Calu3 (cell line): Measurements from ENCODE around the gene METTL21C. TPM values are rescaled to one million over a fixed set of nuclear protein-coding genes. Genes with fewer than 3 reads are reported as not detected.

ENCODE experiments used
- BruUV-seq: library from RNA; stranded (reverse); fragments of 400-500 nt; replicated peaks from 2 replicates; lab custom pipeline; 2021; lab: Mats Ljungman, UMichigan
- CTCF ChIA-PET: fragments of 300-600 bp; sonication (Branson Sonifier 250); formaldehyde crosslinking; loops from one replicate; lab custom pipeline; 2022; ENCODE audit warnings: antibody characterized with exemption; lab: Charles Lee
- DNase-seq: peaks from one replicate; pipeline ENCODE4 v3.0.0; 2022
- H3K27ac Mint-ChIP-seq: one replicate; pipeline ENCODE4 v1.8.0; 2022; ENCODE audit warnings: mixed read lengths; ENCODE audit not compliant: unreplicated experiment
- H3K27me3 Mint-ChIP-seq: one replicate; pipeline ENCODE4 v1.8.0; 2022; ENCODE audit warnings: mixed read lengths; ENCODE audit not compliant: unreplicated experiment
- H3K36me3 Mint-ChIP-seq: one replicate; pipeline ENCODE4 v1.8.0; 2022; ENCODE audit warnings: mild to moderate bottlenecking, moderate library complexity, mixed read lengths; ENCODE audit not compliant: insufficient read depth, unreplicated experiment
- H3K4me1 Mint-ChIP-seq: one replicate; pipeline ENCODE4 v1.8.0; 2022; ENCODE audit warnings: mild to moderate bottlenecking, low read depth, mixed read lengths; ENCODE audit not compliant: unreplicated experiment
- H3K4me3 Mint-ChIP-seq: one replicate; pipeline ENCODE4 v1.8.0; 2022; ENCODE audit warnings: mild to moderate bottlenecking, low read depth, moderate library complexity, mixed read lengths; ENCODE audit not compliant: unreplicated experiment
- H3K9me3 Mint-ChIP-seq: one replicate; pipeline ENCODE4 v1.8.0; 2022; ENCODE audit warnings: low read depth, mixed read lengths; ENCODE audit not compliant: unreplicated experiment
- intact Hi-C: fragments of 100-400 bp; cut with micrococcal nuclease; formaldehyde crosslinking; loops from one replicate; pipeline ENCODE4 v1.10.0; 2022; ENCODE audit not compliant: unreplicated experiment
- total RNA-seq: library from RNA; stranded (reverse); gene quantifications from 2 replicates; pipeline ENCODE4 v1.2.3, GENCODE V29; 2022
- TF ChIP-seq, protein P1 (sequence below): fragments of 200-600 bp; IDR thresholded peaks from one replicate; pipeline ENCODE4 v1.8.0; 2022; ENCODE audit warnings: antibody characterized with exemption; ENCODE audit not compliant: unreplicated experiment

The METTL21C gene
- total RNA-seq, 1 experiment from 2014 or later: not detected

- intact Hi-C loops: no loop called here
- DNase-seq: no peak
- Mint-ChIP-seq H3K27me3 (peaks cover 12% of the 10 kb centered on the region), H3K27ac (no peak overlapping the region), H3K9me3 (no peaks in the 10 kb centered on the region), H3K4me3 (no peak overlapping the region), H3K4me1 (no peaks in the 10 kb centered on the region), H3K36me3 (no peaks in the 10 kb centered on the region)
- TF ChIP-seq, protein P1, sequence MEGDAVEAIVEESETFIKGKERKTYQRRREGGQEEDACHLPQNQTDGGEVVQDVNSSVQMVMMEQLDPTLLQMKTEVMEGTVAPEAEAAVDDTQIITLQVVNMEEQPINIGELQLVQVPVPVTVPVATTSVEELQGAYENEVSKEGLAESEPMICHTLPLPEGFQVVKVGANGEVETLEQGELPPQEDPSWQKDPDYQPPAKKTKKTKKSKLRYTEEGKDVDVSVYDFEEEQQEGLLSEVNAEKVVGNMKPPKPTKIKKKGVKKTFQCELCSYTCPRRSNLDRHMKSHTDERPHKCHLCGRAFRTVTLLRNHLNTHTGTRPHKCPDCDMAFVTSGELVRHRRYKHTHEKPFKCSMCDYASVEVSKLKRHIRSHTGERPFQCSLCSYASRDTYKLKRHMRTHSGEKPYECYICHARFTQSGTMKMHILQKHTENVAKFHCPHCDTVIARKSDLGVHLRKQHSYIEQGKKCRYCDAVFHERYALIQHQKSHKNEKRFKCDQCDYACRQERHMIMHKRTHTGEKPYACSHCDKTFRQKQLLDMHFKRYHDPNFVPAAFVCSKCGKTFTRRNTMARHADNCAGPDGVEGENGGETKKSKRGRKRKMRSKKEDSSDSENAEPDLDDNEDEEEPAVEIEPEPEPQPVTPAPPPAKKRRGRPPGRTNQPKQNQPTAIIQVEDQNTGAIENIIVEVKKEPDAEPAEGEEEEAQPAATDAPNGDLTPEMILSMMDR: no peak
- BruUV-seq: no TSS peak
- CTCF ChIA-PET: no interaction called here
Observed at GRCh38 chr13:102698649-102698980, 3.8 kb upstream of the METTL21C start.

GRCh38 chr13:102697929-102698648, 3.2 kb upstream of the METTL21C start:
- TF ChIP-seq, protein P1: no peak
- BruUV-seq: no TSS peak
- CTCF ChIA-PET: no interaction called here

DNA sequence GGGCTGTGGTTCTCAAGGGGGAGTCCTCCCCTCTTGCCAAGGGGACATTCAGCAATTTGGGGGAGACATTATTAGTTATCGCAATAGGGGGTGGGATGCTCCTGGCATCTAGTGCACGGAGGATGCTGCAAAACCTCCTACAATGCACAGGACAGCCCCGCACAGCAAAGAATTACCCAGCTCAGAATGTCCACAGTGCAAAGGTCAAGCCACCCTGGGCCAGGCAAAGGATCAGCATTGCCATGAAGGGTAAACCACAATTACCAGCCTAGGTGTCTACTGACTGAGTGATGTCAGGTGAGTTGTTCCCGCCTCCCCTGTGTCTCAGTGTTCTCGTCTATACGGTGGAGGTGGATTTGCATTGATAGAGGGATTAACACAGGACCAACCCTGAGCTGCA, 2.4 kb upstream of the METTL21C start:
- H3K27ac Mint-ChIP-seq: no peak overlapping the region
- no peak for DNase-seq
- CTCF ChIA-PET: no interaction called here
- TF ChIP-seq, protein P1: no peak
- intact Hi-C loops: no loop called here
- H3K9me3 Mint-ChIP-seq: no peaks in the 10 kb centered on the region
- H3K4me1 Mint-ChIP-seq: no peaks in the 10 kb centered on the region
- BruUV-seq: no TSS peak
- H3K4me3 Mint-ChIP-seq: no peak overlapping the region
- peaks cover 14% of the 10 kb centered on the region for H3K27me3 Mint-ChIP-seq
- no peaks in the 10 kb centered on the region for H3K36me3 Mint-ChIP-seq

More at GRCh38 chr13:102697929-102698648, 3.2 kb upstream of the METTL21C start:
- Mint-ChIP-seq H3K36me3 (no peaks in the 10 kb centered on the region), H3K4me1 (no peaks in the 10 kb centered on the region), H3K27ac (no peak overlapping the region), H3K4me3 (no peak overlapping the region), H3K27me3 (peaks cover 12% of the 10 kb centered on the region), H3K9me3 (no peaks in the 10 kb centered on the region)
- DNase-seq: no peak
- intact Hi-C loops: no loop called here

DNA sequence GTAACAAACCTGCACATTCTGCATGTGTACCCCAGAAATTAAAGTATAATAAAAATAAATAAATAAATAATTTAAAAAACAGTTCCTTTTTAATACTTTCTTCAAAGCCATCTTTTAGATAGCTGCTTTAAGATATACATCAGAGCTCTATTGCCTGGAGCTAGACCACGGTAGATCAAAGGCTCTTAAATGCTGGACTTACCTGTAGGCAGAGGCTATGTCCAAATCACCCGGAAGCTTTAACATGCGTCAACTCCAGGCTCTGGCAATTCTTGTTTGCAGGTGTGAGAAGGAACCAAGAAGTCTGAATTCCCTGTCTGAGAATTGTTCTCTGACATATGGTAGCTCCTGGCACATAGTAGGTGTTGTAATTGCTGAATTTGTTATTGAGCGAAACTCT, 1.6 kb upstream of the METTL21C start:
- intact Hi-C loops: no loop called here
- BruUV-seq: no TSS peak
- Mint-ChIP-seq H3K9me3 (no peaks in the 10 kb centered on the region), H3K27ac (no peak overlapping the region), H3K36me3 (no peaks in the 10 kb centered on the region), H3K27me3 (peaks cover 22% of the 10 kb centered on the region), H3K4me1 (peaks cover 7% of the 10 kb centered on the region), H3K4me3 (no peak overlapping the region)
- CTCF ChIA-PET: no interaction called here
- TF ChIP-seq, protein P1: no peak
- DNase-seq: no peak
